H1 (cell line): Measurements from ENCODE around the gene C1QTNF1. TPM values are rescaled to one million over a fixed set of nuclear protein-coding genes. Genes with fewer than 3 reads are reported as not detected.

Experiments used
- CTCF ChIA-PET: fragments of 300-600 bp; sonication (Branson Sonifier 250); formaldehyde crosslinking; loops from one replicate; lab custom pipeline; 2021; ENCODE audit not compliant: partially characterized antibody; lab: Charles Lee
- POLR2A ChIA-PET: fragments of 300-600 bp; sonication (Branson Sonifier 250); formaldehyde crosslinking; loops from one replicate; lab custom pipeline; 2021; ENCODE audit warnings: inconsistent platforms; ENCODE audit not compliant: partially characterized antibody; lab: Charles Lee
- DNase-seq, 2 experiments: peaks; one replicate each; pipeline versions ENCODE4 v3.0.0 to v3.0.0-alpha.2; 2010 to 2022; ENCODE audit warnings: low spot score in 2 of 2, low read depth in 1 of 2, mixed read lengths in 1 of 2
- FAIRE-seq: peaks from 2 replicates; lab custom pipeline; 2011; peaks lifted over from hg19 to GRCh38; lab: Jason Lieb, UNC
- H2AFZ ChIP-seq: 2 replicates; pipeline ENCODE4 v1.8.1; 2012; ENCODE audit warnings: low read length, inconsistent platforms
- H2AK5ac ChIP-seq: 2 replicates; pipeline ENCODE4 v1.6.1; 2013; ENCODE audit warnings: low read depth, low read length
- H2BK120ac ChIP-seq: replicated peaks from 2 replicates; pipeline ENCODE3; 2013; ENCODE audit warnings: low read depth, low read length, inconsistent platforms
- H2BK12ac ChIP-seq: 2 replicates; pipeline ENCODE4 v1.6.1; 2013; ENCODE audit warnings: low read depth, low read length
- H2BK15ac ChIP-seq: 2 replicates; pipeline ENCODE4 v1.6.1; 2013; ENCODE audit warnings: low read length
- H2BK20ac ChIP-seq: 2 replicates; pipeline ENCODE4 v1.6.1; 2013; ENCODE audit warnings: low read length
- H2BK5ac ChIP-seq: 2 replicates; pipeline ENCODE4 v1.6.1; 2013; ENCODE audit warnings: low read depth, low read length
- H3K14ac ChIP-seq: 2 replicates; pipeline ENCODE4 v1.6.1; 2013; ENCODE audit warnings: inconsistent platforms; ENCODE audit not compliant: insufficient read length
- H3K18ac ChIP-seq: 2 replicates; pipeline ENCODE4 v1.6.1; 2013; ENCODE audit warnings: low read length; ENCODE audit errors: extremely low read depth
- H3K23ac ChIP-seq: 2 replicates; pipeline ENCODE4 v1.6.1; 2013; ENCODE audit warnings: inconsistent platforms; ENCODE audit not compliant: insufficient read length
- H3K23me2 ChIP-seq: 2 replicates; pipeline ENCODE4 v1.6.1; 2013; ENCODE audit warnings: low read depth, low read length
- H3K27ac ChIP-seq: 2 replicates; pipeline ENCODE4 v1.6.1; 2011; ENCODE audit warnings: low read depth, low read length, inconsistent platforms
- H3K27me3 ChIP-seq, 4 experiments: replicated peaks in 1 of 4; 1 replicate in 1 of 4; 2 replicates in 3 of 4; pipeline versions ENCODE4 v1.6.1 to v1.8.1; 2011 to 2013; ENCODE audit warnings: low read length in 3 of 4, mild to moderate bottlenecking in 3 of 4, inconsistent platforms in 2 of 4, mixed read lengths in 2 of 4, moderate library complexity in 1 of 4; ENCODE audit not compliant: control insufficient read depth in 3 of 4, insufficient read depth in 3 of 4; ENCODE audit errors: extremely low read depth in 1 of 4
- H3K36me3 ChIP-seq, 4 experiments: 2 replicates each; pipeline versions ENCODE4 v1.6.1 to v1.8.1; 2011 to 2013; ENCODE audit warnings: mild to moderate bottlenecking in 4 of 4, low read length in 3 of 4, moderate library complexity in 2 of 4, control low read depth in 1 of 4, inconsistent platforms in 1 of 4; ENCODE audit not compliant: insufficient read depth in 4 of 4, control insufficient read depth in 2 of 4
- H3K4ac ChIP-seq: replicated peaks from 2 replicates; pipeline ENCODE3; 2013; ENCODE audit warnings: low read length, low read depth, mixed read lengths, inconsistent platforms; ENCODE audit not compliant: insufficient read length
- H3K4me1 ChIP-seq, 4 experiments: replicated peaks in 1 of 4; 1 replicate in 1 of 4; 2 replicates in 3 of 4; pipeline versions ENCODE4 v1.6.1 to v1.8.1; 2011 to 2013; ENCODE audit warnings: low read length in 3 of 4, inconsistent platforms in 2 of 4, mixed read lengths in 1 of 4; ENCODE audit not compliant: insufficient read depth in 4 of 4, control insufficient read depth in 3 of 4
- H3K4me2 ChIP-seq, 2 experiments: 2 replicates each; pipeline versions ENCODE4 v1.6.1 to v1.8.1; 2011 to 2013; ENCODE audit warnings: low read depth in 2 of 2, low read length in 2 of 2, control low read depth in 1 of 2, inconsistent platforms in 1 of 2, mild to moderate bottlenecking in 1 of 2; ENCODE audit not compliant: insufficient read depth in 1 of 2
- H3K4me3 ChIP-seq, 4 experiments: fragments of 200-600, 300-600 bp in 1 of 4; sonication (generic), shearing (Covaris generic), sonication (Bioruptor Twin) in 1 of 4; 2 replicates each; pipeline versions ENCODE4 v1.5.1 to v1.8.1; 2011 to 2016; ENCODE audit warnings: low read length in 4 of 4, low read depth in 3 of 4, control low read depth in 2 of 4, inconsistent platforms in 2 of 4, mild to moderate bottlenecking in 2 of 4, mixed read lengths in 1 of 4, moderate library complexity in 1 of 4; ENCODE audit not compliant: insufficient read depth in 2 of 4; ENCODE audit errors: extremely low read depth in 1 of 4
- H3K56ac ChIP-seq: replicated peaks from 2 replicates; pipeline ENCODE3; 2013; ENCODE audit warnings: low read depth, mild to moderate bottlenecking, mixed read lengths, low read length, inconsistent platforms; ENCODE audit not compliant: insufficient read length
- H3K79me1 ChIP-seq: 2 replicates; pipeline ENCODE4 v1.6.1; 2013; ENCODE audit warnings: low read depth, low read length, control low read depth
- H3K79me2 ChIP-seq, 2 experiments: 2 replicates each; pipeline versions ENCODE4 v1.6.1 to v1.8.1; 2012 to 2013; ENCODE audit warnings: low read length in 2 of 2, mild to moderate bottlenecking in 2 of 2, inconsistent platforms in 1 of 2; ENCODE audit not compliant: insufficient read depth in 2 of 2, control insufficient read depth in 1 of 2
- H3K9ac ChIP-seq, 4 experiments: replicated peaks in 1 of 4; 1 replicate in 1 of 4; 2 replicates in 3 of 4; pipeline versions ENCODE4 v1.6.1 to v1.8.1; 2011 to 2013; ENCODE audit warnings: low read depth in 3 of 4, low read length in 3 of 4, control low read depth in 2 of 4, mild to moderate bottlenecking in 2 of 4, moderate library complexity in 2 of 4, inconsistent platforms in 1 of 4; ENCODE audit errors: extremely low read depth in 1 of 4
- H3K9me3 ChIP-seq, 2 experiments: 2 replicates each; pipeline versions ENCODE4 v1.6.1 to v1.8.1; 2012 to 2013; ENCODE audit warnings: mild to moderate bottlenecking in 2 of 2, moderate library complexity in 2 of 2, control low read depth in 1 of 2, inconsistent platforms in 1 of 2, low read depth in 1 of 2, low read length in 1 of 2, mixed read lengths in 1 of 2; ENCODE audit not compliant: insufficient read depth in 2 of 2
- H4K20me1 ChIP-seq, 2 experiments: replicated peaks in 1 of 2; 2 replicates each; pipeline versions ENCODE3 to v1.8.1; 2011 to 2013; ENCODE audit warnings: inconsistent platforms in 2 of 2, low read length in 2 of 2, mild to moderate bottlenecking in 1 of 2; ENCODE audit not compliant: insufficient read depth in 2 of 2, control insufficient read depth in 1 of 2
- H4K5ac ChIP-seq: 2 replicates; pipeline ENCODE4 v1.6.1; 2013; ENCODE audit warnings: low read length, low read depth, mixed read lengths, inconsistent platforms; ENCODE audit not compliant: insufficient read length
- H4K8ac ChIP-seq: 2 replicates; pipeline ENCODE4 v1.8.0; 2013; ENCODE audit warnings: mild to moderate bottlenecking, moderate library complexity, low read length, inconsistent platforms; ENCODE audit not compliant: insufficient read depth; ENCODE audit errors: extremely low read depth
- H4K91ac ChIP-seq: replicated peaks from 2 replicates; pipeline ENCODE3; 2013; ENCODE audit warnings: low read length, mixed read lengths, inconsistent platforms; ENCODE audit not compliant: insufficient read length
- CBX5 ChIP-seq: fragments of 300-800, 300-1000 bp; sonication (generic); IDR thresholded peaks from 2 replicates; pipeline ENCODE4 v1.7.1; 2016; ENCODE audit warnings: antibody characterized with exemption, low read length, low read depth
- FOSL1 ChIP-seq: IDR thresholded peaks from 2 replicates; pipeline ENCODE4 v1.6.1; 2011; ENCODE audit warnings: mild to moderate bottlenecking, low read depth, low read length, moderate library complexity; ENCODE audit not compliant: insufficient read depth
- KDM1A ChIP-seq: fragments of 200-600, 300-600 bp; sonication (generic); IDR thresholded peaks from 2 replicates; pipeline ENCODE4 v1.7.1; 2016; ENCODE audit warnings: mild to moderate bottlenecking, low read length, borderline replicate concordance
- SP1 ChIP-seq: IDR thresholded peaks from 2 replicates; pipeline ENCODE4 v1.6.1; 2011; ENCODE audit warnings: low read depth, low read length
- TEAD4 ChIP-seq: IDR thresholded peaks from 2 replicates; pipeline ENCODE4 v1.6.1; 2012; ENCODE audit warnings: low read depth, low read length, inconsistent platforms, mixed read lengths
- WGBS, 2 experiments: shearing (Covaris generic) in 1 of 2; methylation state at CpG; one replicate each; pipeline versions ENCODE4 v1.1.6 to v1.1.7; 2013 to 2015; ENCODE audit warnings: low lambda C conversion rate in 2 of 2, mixed read lengths in 2 of 2, inconsistent platforms in 1 of 2, low coverage in 1 of 2, missing lambda C conversion rate in 1 of 2; ENCODE audit not compliant: insufficient replicate concordance in 2 of 2, insufficient coverage in 1 of 2, insufficient read length in 1 of 2; ENCODE audit errors: extremely low coverage in 1 of 2, missing lambda C conversion rate in 1 of 2; 5-methylcytosine and 5-hydroxymethylcytosine counted together
- polyA plus RNA-seq, 7 experiments: library from polyadenylated mRNA; depleted of rRNA in 3 of 7; stranded (reverse) in 5 of 7; unstranded in 2 of 7; fragments of >200 nt in 5 of 7; fragments of 200-250 nt in 2 of 7; gene quantifications; 1 replicate in 5 of 7; 2 replicates in 1 of 7; 4 replicates in 1 of 7; pipeline versions ENCODE4 v1.2.1 to v1.2.3, GENCODE V29; 2011 to 2013; ENCODE audit warnings: missing spikeins in 2 of 7, mixed read lengths in 2 of 7
- total RNA-seq: library from RNA; stranded (reverse); fragmentation: NEBNext Ultra II Directional; extraction: Animal tissue kit (Norgen Biotek cat#: 25700); gene quantifications from 2 replicates; pipeline ENCODE4 v1.2.1, GENCODE V29; 2021

Gene C1QTNF1
- total and polyA plus RNA-seq, 2 of the 8 experiments (the other 6 are each of a cell fraction or from before 2014, with no cell fraction given), result 1.5 to 2.5 TPM

GRCh38 chr17:79017546-79018369 is 6.2 kb upstream of the C1QTNF1 start:
- CTCF ChIA-PET, result interaction anchor here (0.8 to 8.0 kb wide), 4 partner anchors 12 to 28 kb away, joined by 3 to 56 read pairs (median 4); no protein-coding TSS in a partner anchor
- H2AK5ac ChIP-seq, result no peak overlapping the region
- no peak overlapping the region for H2BK20ac ChIP-seq

More at GRCh38 chr17:79017546-79018369, 6.2 kb upstream of the C1QTNF1 start:
- H3K9ac ChIP-seq, result no peak overlapping the region
- DNase-seq, result no peak
- POLR2A ChIA-PET, result no interaction called here
- H3K27ac ChIP-seq, result no peak overlapping the region
- H2BK15ac ChIP-seq, result no peak overlapping the region
- no peaks in the 10 kb centered on the region for H3K79me2 ChIP-seq
- H3K18ac ChIP-seq, result no peak overlapping the region
- H3K4me2 ChIP-seq, result no peak overlapping the region
- H3K23ac ChIP-seq, result no peak overlapping the region
- H4K91ac ChIP-seq, result no peak overlapping the region
- no peaks in the 10 kb centered on the region for H3K36me3 ChIP-seq
- H3K14ac ChIP-seq, result no peak overlapping the region
- H2BK12ac ChIP-seq, result no peak overlapping the region
- no peak overlapping the region for H2BK120ac ChIP-seq
- H4K5ac ChIP-seq, result no peak overlapping the region
- peaks cover 4 to 29% (median 19%) of the 10 kb centered on the region in 4 experiments for H3K27me3 ChIP-seq
- no peak overlapping the region for H3K4ac ChIP-seq
- no peak overlapping the region for H3K56ac ChIP-seq
- no peaks in the 10 kb centered on the region for H3K23me2 ChIP-seq
- no peaks in the 10 kb centered on the region for H3K4me1 ChIP-seq
- TF ChIP-seq FOSL1 (no peak), CBX5 (no peak), SP1 (peak; percentile 26; the same call in 1 of the 2 replicates), KDM1A (no peak), TEAD4 (peak; percentile 59; the same call in 1 of the 2 replicates)
- 58% methylated on average over 4 of the region's 6 CpGs; no CpG with 5 or more reads in 1 of the 2 experiments for WGBS, 2 experiments
- FAIRE-seq, result no peak
- H3K9me3 ChIP-seq, result peaks cover 25 to 29% of the 10 kb centered on the region in 2 experiments
- H2BK5ac ChIP-seq, result no peak overlapping the region
- no peak overlapping the region for H2AFZ ChIP-seq
- H3K79me1 ChIP-seq, result no peaks in the 10 kb centered on the region
- no peak overlapping the region for H4K8ac ChIP-seq
- no peak overlapping the region for H3K4me3 ChIP-seq
- no peaks in the 10 kb centered on the region for H4K20me1 ChIP-seq
